GM12865 (cell line): ENCODE measurements around the gene PTPRN2.

Experiments
- DNase-seq: peaks from one replicate; pipeline ENCODE4 v3.0.0; 2010; ENCODE audit warnings: low read depth
- H3K4me3 ChIP-seq: 2 replicates; pipeline ENCODE4 v1.5.1; 2011; ENCODE audit warnings: mild to moderate bottlenecking, low read depth, low read length, control low read depth
- TF ChIP-seq, protein P1 (sequence below): IDR thresholded peaks from 2 replicates; pipeline ENCODE4 v1.5.1; 2011; ENCODE audit warnings: low read length, control low read depth, low read depth, inconsistent platforms; ENCODE audit not compliant: insufficient read depth; ENCODE audit errors: missing control alignments

Gene PTPRN2

DNA sequence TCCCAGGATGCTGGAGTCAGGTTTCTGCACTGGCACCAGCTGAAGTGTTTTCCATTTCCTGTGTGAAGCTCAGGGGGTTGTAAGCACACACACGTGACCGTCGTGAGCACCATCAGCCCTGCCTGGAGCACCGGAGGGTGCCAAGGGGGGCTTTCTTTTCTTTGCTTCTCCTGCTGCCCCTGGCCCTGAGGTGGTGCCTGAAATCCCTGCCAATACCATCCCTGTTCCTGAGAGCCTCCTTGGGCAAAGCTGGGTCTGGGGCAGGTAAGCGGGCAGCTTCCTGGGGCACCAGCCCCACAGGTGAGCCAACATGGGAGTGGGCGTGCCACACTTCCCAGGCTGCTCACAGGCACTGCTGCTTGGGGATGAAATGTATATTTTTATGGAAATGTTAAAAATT, 657.2 kb downstream of the PTPRN2 start:
- no peak for DNase-seq

DNA sequence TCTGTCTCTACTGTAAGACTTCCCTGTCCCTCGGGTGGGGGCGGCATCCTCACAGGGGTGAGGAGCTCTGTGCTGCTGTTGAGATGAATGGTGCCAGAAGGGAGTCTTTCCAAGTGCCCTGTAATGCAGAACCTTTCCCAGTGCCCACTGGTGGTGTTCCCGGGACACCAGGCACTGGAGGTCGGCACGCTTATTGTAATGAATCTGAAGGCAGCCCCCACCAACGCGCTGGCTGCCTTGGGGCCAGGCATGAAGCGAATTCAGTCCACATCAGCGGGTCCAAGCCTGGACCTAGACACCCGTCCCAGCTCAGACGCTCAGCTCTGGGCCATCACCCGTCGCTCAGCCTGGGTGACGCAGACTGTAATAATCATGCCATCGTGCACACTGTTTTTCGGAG, 658.0 kb downstream of the PTPRN2 start:
- no peak overlapping the region for H3K4me3 ChIP-seq
- TF ChIP-seq, protein P1, sequence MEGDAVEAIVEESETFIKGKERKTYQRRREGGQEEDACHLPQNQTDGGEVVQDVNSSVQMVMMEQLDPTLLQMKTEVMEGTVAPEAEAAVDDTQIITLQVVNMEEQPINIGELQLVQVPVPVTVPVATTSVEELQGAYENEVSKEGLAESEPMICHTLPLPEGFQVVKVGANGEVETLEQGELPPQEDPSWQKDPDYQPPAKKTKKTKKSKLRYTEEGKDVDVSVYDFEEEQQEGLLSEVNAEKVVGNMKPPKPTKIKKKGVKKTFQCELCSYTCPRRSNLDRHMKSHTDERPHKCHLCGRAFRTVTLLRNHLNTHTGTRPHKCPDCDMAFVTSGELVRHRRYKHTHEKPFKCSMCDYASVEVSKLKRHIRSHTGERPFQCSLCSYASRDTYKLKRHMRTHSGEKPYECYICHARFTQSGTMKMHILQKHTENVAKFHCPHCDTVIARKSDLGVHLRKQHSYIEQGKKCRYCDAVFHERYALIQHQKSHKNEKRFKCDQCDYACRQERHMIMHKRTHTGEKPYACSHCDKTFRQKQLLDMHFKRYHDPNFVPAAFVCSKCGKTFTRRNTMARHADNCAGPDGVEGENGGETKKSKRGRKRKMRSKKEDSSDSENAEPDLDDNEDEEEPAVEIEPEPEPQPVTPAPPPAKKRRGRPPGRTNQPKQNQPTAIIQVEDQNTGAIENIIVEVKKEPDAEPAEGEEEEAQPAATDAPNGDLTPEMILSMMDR = no peak

More for the DNA sequence above, 657.2 kb downstream of the PTPRN2 start:
- TF ChIP-seq, protein P1 = no peak
- H3K4me3 ChIP-seq = no peak overlapping the region

DNA sequence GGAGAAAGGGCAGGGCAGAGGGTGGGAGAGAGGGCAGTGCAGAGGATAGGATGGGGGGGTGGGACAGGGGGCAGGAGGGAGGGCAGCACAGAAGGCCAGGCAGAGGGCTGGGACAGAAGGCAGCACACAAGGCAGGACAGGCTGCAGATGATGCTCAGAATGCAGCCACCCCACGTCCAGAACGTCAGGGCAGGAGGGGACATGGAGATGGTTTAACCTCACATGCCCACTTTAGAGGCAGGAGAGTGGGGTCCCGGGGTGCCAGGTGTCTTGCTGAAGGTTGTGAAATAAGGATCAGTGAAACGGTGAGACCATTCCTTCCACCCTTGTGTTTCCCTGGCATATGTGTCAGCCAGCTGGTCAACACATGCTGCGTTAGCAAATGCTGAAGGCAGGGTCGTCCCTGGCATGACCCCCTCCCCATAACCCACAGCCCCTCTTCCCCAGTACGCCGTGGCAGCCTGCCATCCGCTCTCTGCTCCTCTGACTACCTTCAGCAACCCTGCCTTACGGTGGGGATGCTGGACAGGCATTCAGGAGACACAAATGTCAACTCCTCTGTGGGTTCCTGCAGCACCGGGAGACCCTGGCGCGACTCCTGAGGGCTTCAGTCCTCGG, 658.7 kb downstream of the PTPRN2 start:
- no peak overlapping the region for H3K4me3 ChIP-seq
- DNase-seq = no peak
- TF ChIP-seq, protein P1 = no peak

More for the DNA sequence above, 658.0 kb downstream of the PTPRN2 start:
- DNase-seq = no peak

DNA sequence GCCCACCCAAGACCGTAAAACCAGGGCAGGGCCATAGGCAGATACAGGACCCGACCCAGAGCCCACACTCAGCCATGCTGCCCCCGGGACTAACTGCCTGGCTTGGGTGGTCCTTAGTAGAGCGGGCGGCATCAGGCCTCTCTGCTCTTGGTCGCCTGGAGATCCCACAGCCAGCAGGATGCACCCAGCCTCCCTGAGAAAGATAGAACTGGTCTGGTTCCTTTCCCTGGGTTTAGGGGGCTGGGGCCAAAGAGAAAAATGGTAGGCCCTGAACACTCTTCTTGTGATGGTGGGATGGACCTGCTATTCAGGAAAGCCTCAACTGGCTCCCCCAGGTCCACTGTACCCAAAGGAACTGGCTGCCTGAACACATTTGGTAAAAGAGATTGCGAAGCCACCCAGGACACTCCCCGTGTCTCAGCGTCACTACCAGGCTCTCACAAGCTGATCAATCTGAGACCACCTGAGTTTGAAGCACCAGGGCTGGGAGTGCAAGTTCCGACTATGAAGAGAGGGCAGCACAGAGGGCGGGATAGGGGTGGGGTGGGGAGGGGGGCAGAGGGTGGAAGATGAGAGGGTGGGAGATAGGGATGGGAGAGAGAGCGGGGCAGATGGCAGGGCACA, 659.3 kb downstream of the PTPRN2 start:
- H3K4me3 ChIP-seq = no peak overlapping the region
- TF ChIP-seq, protein P1 = no peak
- DNase-seq = no peak

DNA sequence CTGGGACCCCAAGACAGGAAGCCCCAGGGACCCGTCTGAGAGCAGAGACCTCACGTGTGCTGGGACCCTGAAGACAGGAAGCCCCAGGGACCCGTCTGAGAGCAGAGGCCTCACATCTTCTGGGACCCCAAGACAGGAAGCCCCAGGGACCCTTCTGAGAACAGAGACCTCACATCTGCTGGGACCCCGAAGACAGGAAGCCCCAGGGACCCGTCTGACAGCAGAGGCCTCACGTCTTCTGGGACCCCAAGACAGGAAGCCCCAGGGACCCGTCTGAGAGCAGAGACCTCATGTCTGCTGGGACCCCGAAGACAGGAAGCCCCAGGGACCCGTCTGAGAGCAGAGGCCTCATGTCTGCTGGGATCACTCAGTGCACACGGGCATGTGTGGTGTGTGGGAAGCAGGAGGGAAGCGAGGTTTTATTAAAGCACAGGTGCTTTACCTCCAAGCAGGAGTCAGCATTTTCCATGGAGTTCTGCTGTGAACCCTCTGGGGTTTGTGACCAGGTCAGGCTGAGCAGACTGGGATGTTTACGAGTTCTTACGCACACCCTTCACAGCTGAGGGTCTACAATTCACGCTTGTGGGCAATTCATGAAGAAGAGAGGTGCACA, 660.2 kb downstream of the PTPRN2 start:
- no peak for DNase-seq
- TF ChIP-seq, protein P1 = no peak
- H3K4me3 ChIP-seq = no peak overlapping the region

DNA sequence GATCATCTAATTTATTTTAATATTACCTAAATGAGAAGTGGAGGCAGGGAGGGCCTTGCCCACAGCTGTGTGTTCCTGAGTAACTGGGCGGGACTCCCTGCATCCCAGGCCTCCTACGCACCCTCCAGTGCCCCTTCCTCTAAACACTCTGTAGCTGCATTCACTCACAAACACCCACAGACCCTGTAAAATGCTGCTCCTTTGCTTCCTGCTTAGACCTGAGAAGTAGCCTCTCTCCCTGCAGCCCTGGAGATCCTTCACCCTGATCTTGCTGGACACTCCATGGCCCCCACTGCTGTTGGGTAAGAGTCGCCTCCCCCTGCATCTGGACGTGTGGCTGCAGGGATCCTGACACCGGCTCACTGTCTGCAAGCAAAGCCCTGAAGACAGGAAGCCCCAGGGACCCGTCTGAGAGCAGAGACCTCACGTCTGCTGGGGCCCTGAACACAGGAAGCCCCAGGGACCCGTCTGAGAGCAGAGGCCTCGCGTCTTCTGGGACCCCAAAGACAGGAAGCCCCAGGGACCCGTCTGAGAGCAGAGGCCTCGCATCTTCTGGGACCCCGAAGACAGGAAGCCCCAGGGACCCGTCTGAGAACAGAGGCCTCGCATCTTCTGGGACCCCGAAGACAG, 661.0 kb downstream of the PTPRN2 start:
- DNase-seq = no peak
- no peak overlapping the region for H3K4me3 ChIP-seq
- TF ChIP-seq, protein P1 = no peak
